GM21528 (cell line): ENCODE measurements around the gene MORF4L2.
A peak's percentile ranks its signal among the peaks of the same experiment; 100 is the strongest.

ENCODE experiments used
- ATAC-seq: cut with Tn5 transposase; IDR thresholded peaks from one replicate; pipeline ENCODE4 v1.9.1; 2021; ENCODE audit warnings: mild to moderate bottlenecking, moderate library complexity; ENCODE audit not compliant: unreplicated experiment, low FRiP score

Gene MORF4L2

DNA sequence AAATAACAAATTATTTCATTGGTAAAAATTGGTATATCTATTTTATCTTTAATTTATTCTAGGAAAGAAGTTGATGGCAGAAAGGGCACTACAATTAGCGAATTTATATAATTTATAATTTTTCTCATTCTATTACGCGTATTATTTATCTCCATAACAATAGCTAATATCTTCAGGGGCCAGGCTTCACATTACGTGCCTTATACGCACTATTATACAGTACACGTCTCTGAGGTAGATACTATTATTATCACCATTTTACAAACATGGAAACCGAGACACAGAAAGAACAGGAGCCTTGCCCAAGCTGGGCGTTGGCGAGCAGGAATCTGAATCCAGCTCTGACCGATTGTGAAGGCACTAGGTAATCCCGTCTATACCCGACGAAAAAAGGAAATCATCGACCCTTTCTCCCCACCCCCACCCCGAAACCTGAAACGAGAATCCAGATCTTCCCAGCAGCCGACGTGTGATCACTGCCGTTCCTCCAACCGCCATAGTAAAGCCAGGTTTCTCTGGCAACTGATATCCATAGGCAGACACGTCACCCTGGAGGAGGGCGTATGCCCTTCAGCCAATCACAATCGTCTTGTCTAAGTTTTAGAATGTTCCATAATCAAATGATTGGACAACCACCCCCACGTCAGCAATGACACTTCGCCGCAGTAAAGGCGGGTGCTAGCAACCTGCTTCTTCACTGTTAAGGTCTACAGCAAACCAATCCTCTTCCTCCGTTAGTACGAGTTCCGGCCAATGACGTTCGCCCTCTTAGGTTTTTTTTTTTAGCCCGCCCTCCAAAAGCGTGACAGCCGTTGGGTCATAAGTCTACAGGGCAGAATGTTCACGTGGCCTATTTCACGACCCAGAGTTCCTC lies at the start of gene MORF4L2:
Gene MORF4L2 (minus strand): TSS at position 501 of the 874 bp plus-strand sequence. CDS start 9,672 bp downstream, outside the sequence.
- peak; percentile 97 for ATAC-seq

DNA sequence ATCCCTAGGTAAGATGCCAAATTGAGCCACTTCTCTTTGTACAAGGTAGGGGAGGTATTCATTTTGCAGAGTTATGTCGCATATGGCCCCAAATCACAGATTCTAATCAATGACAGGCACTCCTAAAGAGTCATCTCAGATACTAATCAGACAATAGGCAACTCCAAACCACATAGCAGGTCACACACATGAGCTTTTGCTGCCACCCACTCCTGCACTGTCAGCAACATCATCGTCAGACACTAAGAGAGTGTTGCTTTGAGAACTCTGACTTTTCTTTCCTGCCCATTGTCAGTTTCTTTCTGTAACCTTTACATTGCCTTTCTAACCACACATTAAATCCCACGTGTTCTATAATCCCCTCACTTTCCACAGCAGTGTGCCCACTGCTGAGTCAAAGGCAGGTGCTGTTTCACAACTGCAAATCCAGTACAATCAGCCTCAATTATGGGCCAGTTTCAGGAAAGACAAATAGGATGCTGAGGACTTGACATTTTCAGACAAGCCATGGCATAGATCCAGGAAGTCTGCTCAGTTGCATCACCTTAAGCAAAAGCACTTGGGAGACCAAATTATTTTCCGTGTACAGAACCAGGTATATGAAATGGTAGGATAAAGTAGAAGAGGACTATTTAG lies 47.7 kb upstream of the MORF4L2 start:
- no peak for ATAC-seq

GRCh38 chrX:103733017-103733416 lies 46.5 kb upstream of the MORF4L2 start:
- ATAC-seq = no peak

DNA sequence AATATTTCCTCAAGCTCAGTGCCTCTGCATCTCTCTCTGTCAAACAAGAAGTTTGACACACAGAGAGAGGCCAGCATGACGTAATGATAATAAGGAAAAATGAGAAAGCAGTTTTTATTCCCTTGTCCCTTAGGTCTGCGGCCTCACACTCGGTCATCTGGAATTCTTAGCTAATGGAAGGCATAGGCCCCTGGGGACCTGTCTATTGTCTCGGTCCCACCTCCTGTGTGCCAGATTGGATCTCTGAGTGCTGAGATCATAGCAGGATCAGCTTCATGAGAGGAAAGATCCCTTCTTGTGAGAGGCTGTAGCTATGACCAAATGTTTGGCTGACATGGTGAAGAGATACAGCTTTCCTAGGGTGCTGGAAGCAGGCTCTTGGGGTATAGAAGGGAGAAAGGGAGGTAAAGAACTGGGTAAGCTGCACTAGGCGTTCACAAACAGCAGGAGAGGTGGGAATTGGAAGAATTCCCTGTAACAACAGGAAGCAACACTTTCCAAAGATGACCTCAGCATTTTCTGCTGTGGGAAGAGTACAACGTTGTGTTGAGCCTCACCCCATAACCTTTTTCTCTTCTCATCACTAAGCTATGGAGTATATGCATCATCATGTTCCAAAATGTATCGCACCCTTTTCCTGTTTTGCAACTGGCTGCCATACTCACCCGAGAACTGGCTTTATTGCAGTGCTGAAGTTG lies 44.4 kb upstream of the MORF4L2 start:
- no peak for ATAC-seq

GRCh38 chrX:103730147-103730795 lies 43.8 kb upstream of the MORF4L2 start:
- no peak for ATAC-seq

DNA sequence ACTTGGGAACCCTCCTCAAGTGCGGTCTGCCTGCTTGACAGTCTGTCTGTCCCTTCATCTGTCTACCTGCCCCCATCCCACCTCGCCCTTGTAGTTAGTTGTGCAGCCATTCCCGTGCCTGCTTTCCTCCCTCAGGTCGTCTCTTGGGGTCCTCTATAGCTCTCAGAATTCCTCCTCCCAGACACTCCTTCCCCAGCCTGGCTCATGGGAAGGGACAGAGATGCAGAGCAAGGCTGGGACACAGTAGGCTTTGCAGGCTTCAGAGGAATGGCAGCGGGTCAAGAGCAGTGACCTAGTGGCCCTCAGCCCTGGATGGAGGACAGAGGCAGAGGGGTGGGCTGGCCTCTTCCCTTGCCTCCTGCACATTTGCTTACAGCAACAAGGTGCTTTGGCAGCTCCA lies 42.5 kb upstream of the MORF4L2 start:
- no peak for ATAC-seq

GRCh38 chrX:103727115-103727514 lies 40.6 kb upstream of the MORF4L2 start:
- no peak for ATAC-seq

GRCh38 chrX:103726477-103726876 lies 40.0 kb upstream of the MORF4L2 start:
- no peak for ATAC-seq

DNA sequence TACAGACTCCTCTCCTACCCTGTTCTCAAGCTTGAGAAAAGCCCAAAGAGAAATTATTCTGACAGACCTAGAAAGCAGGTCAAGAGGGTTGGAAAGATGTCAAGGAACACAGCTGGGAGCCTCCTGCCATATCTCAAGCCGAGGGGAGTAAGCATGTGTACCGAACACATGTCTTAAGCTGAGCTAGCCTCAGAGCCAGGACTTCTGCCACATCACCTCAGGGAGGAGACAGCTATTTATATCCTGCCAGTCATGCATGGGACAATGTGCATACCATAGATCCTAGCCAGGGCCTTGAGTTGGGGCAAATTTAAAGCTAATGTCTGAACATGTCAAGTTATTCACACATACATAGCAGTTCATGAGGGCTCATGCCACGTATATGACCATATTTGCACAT lies 36.0 kb upstream of the MORF4L2 start:
- ATAC-seq = no peak

GRCh38 chrX:103718120-103718519 lies 31.6 kb upstream of the MORF4L2 start:
- ATAC-seq = no peak

DNA sequence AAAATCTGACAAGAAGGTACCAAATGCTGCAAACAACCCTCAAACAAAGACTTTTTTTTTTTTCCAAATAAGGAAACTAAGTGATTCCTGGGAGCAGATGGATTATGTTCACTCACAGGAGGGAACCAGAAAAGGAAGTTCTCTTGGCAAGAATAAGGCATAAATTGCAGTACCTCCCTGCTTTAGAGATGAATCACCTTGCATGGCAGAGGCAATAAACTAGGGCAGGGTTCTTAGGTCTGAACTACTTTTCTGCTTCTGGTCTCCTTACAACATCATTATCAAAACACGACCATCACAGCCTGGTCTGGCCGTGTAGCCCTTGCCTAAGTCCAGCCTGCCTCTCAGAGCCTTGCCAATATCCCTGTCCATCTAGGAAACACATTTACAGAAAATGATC lies 30.5 kb upstream of the MORF4L2 start:
- no peak for ATAC-seq

DNA sequence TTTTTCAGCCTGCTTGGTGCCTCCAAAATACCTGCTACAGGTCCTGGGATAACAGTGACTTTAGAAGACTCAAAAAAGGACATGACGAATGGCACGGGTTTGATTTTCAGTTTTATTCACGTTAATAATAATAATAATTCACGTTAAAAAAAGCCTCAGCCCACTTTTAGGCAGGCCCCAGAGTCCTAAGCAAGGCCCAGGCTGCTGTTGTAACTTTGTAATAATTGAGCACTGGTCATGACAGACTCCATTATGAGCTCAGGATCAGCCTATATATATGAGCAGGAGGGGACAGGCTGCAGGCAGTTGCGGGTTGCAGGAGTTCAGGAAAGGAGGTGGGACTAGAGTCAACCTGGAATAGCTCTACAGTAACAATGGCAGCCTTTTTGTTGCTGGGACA lies 24.1 kb upstream of the MORF4L2 start, which contains the start of gene TMEM31:
Gene TMEM31 (plus strand): TSS at position 301 of the 400 bp plus-strand sequence. CDS start 1,350 bp downstream, outside the sequence.
- ATAC-seq = no peak

GRCh38 chrX:103704863-103705262 lies 18.4 kb upstream of the MORF4L2 start:
- no peak for ATAC-seq

- no peak for ATAC-seq
Observed at GRCh38 chrX:103699243-103699642, 12.7 kb upstream of the MORF4L2 start.

GRCh38 chrX:103697687-103698086 lies 11.2 kb upstream of the MORF4L2 start:
- no peak for ATAC-seq

DNA sequence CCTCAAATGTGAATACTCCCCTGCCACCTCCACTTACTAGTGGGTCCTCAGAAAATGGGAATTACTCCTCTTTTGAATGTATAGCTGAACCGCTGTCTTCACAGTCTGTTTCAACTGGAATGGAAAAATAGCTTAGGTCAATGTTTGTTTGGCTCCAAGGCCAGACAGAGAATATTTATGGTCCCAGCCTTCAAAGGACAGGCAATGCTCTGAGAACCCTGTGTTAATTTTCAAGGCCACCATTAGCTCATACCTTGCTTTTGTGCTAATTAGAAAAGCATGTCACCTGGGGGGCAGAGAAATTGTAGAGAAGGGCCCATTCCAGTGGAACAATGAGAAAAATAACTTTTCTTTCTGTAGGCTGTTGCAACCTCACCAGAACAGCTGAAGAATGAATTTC lies 4.6 kb upstream of the MORF4L2 start:
- ATAC-seq = no peak

DNA sequence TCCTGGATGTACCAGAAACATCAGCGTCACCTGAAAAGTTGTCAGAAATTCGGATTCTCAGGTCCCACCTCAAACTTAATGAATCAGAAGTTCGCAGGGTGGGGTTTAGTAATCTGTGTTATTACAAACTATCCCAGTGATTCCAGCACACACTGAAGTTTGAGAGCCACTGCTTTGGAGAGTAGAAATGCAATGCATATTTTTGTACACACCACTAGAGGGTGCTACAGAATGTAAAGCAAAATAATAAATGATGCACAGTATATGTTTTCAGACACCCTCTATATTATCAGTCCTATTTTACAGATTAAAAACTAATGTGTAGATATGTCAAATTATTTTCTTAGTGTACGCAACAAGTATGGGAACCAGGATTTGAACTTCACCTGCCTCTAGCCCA lies 2.4 kb upstream of the MORF4L2 start:
- ATAC-seq = no peak

DNA sequence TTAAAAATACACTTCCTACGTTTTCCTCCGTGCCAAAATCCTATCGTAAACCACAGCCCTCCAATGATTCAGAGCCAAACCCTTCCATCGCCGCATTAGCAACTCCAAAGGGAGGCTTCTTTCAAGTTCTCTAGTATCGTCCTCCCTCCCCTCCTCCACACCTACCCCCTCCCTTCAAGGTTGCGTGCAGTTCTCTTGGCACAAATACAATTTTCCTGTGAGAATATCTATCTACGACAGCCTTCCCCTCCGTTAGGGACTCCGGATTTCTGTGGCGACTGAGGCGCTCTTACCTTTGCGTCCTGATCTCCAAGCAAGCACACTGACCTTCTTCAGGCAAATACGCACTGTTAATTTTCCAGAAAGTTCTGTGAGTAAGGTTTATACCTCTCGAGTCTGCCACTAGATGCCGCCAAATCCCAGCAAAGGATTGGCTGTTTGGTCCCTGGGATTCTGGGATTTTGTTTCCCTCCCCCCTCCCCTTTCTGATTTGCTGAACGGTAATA lies 1.2 kb upstream of the MORF4L2 start:
- no peak for ATAC-seq

DNA sequence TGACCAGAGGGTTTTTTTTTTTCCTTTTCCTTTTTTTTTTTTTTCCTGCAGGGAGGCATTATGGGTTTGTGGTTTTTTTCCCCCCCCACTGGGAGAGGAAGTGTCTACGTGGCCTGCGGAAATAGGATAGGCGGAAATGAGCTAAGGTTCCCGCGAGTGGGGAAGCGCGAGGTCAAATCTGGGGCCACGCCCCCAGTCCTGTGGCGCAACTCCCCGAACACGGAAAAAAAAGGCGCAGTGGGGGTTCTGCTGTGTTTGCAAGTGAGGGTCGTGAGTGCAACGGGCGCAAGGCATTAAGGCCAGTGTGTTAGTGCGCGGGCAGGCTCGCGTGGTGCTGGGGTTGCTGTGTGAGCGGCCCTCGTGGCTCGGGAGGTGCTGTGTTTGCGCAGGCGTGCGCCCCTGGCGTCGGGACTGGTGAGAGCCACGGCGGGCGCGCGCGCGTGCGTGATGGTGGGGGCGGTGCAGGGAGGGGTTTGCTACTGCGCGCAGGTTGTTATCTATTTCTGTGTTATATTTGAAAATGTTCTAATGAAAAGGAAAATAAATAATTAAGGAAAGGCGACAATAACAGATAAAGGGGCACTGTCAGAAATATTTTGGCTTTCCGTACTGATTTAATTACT lies 685 bp upstream of the MORF4L2 start:
- peak; percentile 74 for ATAC-seq

DNA sequence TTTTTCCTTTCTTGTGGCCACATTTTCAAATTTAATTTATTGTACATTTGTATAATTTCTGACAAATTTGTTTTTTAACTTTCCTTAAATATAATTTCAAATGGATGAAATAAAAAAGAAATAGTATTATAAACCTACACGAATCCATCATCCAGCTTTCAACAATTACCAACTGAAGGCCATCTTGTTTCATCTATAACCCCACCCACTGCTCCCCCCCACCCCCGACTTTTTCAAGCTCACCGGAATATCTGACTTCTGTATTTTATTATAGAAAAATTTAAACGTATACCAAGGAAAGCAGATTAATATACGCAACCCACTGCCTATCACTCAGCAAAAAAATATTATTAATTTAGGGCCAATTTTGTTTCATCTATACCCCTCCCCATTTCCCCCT lies 1.1 kb downstream of the MORF4L2 start:
- no peak for ATAC-seq
